Endothelial cell of umbilical vein (primary cell): ENCODE measurements around the gene RAB17.

Source experiments
- EZH2 ChIP-seq: IDR thresholded peaks from 2 replicates; pipeline ENCODE4 v1.6.1; 2012; ENCODE audit warnings: borderline replicate concordance, low read depth, mild to moderate bottlenecking, moderate library complexity, low read length, inconsistent platforms; ENCODE audit not compliant: severe bottlenecking
- JUN ChIP-seq: IDR thresholded peaks from 2 replicates; pipeline ENCODE4 v1.6.1; 2011; ENCODE audit warnings: borderline replicate concordance, low read depth; ENCODE audit not compliant: insufficient read length, insufficient read depth
- POLR2A ChIP-seq: IDR thresholded peaks from 2 replicates; pipeline ENCODE4 v1.6.1; 2012; ENCODE audit warnings: low read depth, mild to moderate bottlenecking, control low read depth, low read length
- POLR2AphosphoS5 ChIP-seq: IDR thresholded peaks from 2 replicates; pipeline ENCODE4 v1.6.1; 2012; ENCODE audit warnings: low read depth, mild to moderate bottlenecking, control low read depth, low read length, moderate library complexity; ENCODE audit not compliant: insufficient read depth
- TF ChIP-seq, protein P1 (sequence below), 2 donors: IDR thresholded peaks; 1 replicate in 1 of 2; 2 replicates in 1 of 2; pipeline ENCODE4 v1.5.1; 2011; ENCODE audit warnings: low read length in 2 of 2, mild to moderate bottlenecking in 2 of 2, moderate library complexity in 2 of 2, control low read depth in 1 of 2, inconsistent platforms in 1 of 2, low read depth in 1 of 2; ENCODE audit not compliant: insufficient read depth in 1 of 2; ENCODE audit errors: extremely low read depth in 1 of 2
- TF ChIP-seq, protein P2 (sequence below): IDR thresholded peaks from 2 replicates; pipeline ENCODE4 v1.6.1; 2011; ENCODE audit not compliant: insufficient read depth, insufficient read length

DNA sequence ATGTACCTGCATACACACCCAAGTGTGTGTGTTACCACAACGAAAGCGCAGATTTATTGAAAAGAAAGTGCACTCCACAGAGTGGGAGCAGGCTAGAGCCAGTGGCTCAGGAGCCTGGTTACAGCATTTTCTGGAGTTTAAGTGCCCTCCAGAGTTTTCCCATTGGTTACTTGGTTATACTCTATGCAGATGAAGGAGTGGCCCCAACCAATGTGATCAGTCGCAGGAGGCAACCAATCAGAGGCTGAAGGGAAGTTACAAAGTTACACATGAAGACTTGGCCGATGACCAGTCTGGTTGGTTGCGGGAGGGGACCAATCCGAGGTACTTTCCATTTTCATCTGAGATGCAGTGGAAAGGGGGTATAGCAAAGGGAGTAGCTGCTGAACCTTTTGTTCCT, 37.6 kb downstream of the RAB17 start:
- TF ChIP-seq, protein P1, sequence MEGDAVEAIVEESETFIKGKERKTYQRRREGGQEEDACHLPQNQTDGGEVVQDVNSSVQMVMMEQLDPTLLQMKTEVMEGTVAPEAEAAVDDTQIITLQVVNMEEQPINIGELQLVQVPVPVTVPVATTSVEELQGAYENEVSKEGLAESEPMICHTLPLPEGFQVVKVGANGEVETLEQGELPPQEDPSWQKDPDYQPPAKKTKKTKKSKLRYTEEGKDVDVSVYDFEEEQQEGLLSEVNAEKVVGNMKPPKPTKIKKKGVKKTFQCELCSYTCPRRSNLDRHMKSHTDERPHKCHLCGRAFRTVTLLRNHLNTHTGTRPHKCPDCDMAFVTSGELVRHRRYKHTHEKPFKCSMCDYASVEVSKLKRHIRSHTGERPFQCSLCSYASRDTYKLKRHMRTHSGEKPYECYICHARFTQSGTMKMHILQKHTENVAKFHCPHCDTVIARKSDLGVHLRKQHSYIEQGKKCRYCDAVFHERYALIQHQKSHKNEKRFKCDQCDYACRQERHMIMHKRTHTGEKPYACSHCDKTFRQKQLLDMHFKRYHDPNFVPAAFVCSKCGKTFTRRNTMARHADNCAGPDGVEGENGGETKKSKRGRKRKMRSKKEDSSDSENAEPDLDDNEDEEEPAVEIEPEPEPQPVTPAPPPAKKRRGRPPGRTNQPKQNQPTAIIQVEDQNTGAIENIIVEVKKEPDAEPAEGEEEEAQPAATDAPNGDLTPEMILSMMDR (IDR thresholded peaks at IDR 0.05; ENCODE audit: extremely low read depth in 1 of 2, insufficient read depth in 1 of 2, low read depth in 1 of 2, low read length in 2 of 2): no peak
- no peak for TF ChIP-seq POLR2AphosphoS5
- TF ChIP-seq JUN: no peak
- no peak for TF ChIP-seq POLR2A
- no peak for TF ChIP-seq EZH2
- TF ChIP-seq, protein P2, sequence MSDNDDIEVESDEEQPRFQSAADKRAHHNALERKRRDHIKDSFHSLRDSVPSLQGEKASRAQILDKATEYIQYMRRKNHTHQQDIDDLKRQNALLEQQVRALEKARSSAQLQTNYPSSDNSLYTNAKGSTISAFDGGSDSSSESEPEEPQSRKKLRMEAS: no peak
